Muscle of arm (tissue), 14 donors: ENCODE measurements around the gene ITGB5. TPM values are rescaled to one million over a fixed set of nuclear protein-coding genes. Genes with fewer than 3 reads are reported as not detected.
A peak's percentile ranks its signal among the peaks of the same experiment; 100 is the strongest.

Experiments
- DNase-seq: peaks from one replicate; pipeline ENCODE4 v3.0.0-alpha.2; 2013
- long read RNA-seq, 11 donors: transcript quantifications; one replicate each; lab custom pipeline, GENCODE V29; 2026
- polyA plus RNA-seq, 12 donors: library from polyadenylated mRNA; unstranded; fragments of 120-200 nt; gene quantifications; one replicate each; pipeline ENCODE4 v1.2.1, GENCODE V29; 2013; ENCODE audit not compliant: insufficient read length in 12 of 12

Gene ITGB5, protein sequence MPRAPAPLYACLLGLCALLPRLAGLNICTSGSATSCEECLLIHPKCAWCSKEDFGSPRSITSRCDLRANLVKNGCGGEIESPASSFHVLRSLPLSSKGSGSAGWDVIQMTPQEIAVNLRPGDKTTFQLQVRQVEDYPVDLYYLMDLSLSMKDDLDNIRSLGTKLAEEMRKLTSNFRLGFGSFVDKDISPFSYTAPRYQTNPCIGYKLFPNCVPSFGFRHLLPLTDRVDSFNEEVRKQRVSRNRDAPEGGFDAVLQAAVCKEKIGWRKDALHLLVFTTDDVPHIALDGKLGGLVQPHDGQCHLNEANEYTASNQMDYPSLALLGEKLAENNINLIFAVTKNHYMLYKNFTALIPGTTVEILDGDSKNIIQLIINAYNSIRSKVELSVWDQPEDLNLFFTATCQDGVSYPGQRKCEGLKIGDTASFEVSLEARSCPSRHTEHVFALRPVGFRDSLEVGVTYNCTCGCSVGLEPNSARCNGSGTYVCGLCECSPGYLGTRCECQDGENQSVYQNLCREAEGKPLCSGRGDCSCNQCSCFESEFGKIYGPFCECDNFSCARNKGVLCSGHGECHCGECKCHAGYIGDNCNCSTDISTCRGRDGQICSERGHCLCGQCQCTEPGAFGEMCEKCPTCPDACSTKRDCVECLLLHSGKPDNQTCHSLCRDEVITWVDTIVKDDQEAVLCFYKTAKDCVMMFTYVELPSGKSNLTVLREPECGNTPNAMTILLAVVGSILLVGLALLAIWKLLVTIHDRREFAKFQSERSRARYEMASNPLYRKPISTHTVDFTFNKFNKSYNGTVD
- 10 to 100 TPM in 11 of 12 donors, not detected in 1; 17.3 to 82.1 (median 25.5) TPM for polyA plus RNA-seq
- long read RNA-seq, donor 1, full-length matches to known transcripts, result 10 of 15 reads
- long read RNA-seq, donor 1, partial matches to known transcripts, result 5 of 15 reads
- long read RNA-seq, donor 1, other reads (novel, unspliced or antisense), result 0 of 15 reads
- long read RNA-seq, donor 2, full-length matches to known transcripts, result 2 of 2 reads
- long read RNA-seq, donor 2, partial matches to known transcripts, result 0 of 2 reads
- long read RNA-seq, donor 2, other reads (novel, unspliced or antisense), result 0 of 2 reads
- long read RNA-seq, donor 3, full-length matches to known transcripts, result 4 of 4 reads
- long read RNA-seq, donor 3, partial matches to known transcripts, result 0 of 4 reads
- long read RNA-seq, donor 3, other reads (novel, unspliced or antisense), result 0 of 4 reads
- long read RNA-seq, donor 4, result 0 reads
- long read RNA-seq, donor 5, full-length matches to known transcripts, result 2 of 2 reads
- long read RNA-seq, donor 5, partial matches to known transcripts, result 0 of 2 reads
- long read RNA-seq, donor 5, other reads (novel, unspliced or antisense), result 0 of 2 reads
- long read RNA-seq, donor 6, full-length matches to known transcripts, result 1 of 9 reads
- long read RNA-seq, donor 6, partial matches to known transcripts, result 8 of 9 reads
- long read RNA-seq, donor 6, other reads (novel, unspliced or antisense), result 0 of 9 reads
- long read RNA-seq, donor 7, full-length matches to known transcripts, result 1 of 1 reads
- long read RNA-seq, donor 7, partial matches to known transcripts, result 0 of 1 reads
- long read RNA-seq, donor 7, other reads (novel, unspliced or antisense), result 0 of 1 reads
- long read RNA-seq, donor 8, full-length matches to known transcripts, result 4 of 4 reads
- long read RNA-seq, donor 8, partial matches to known transcripts, result 0 of 4 reads
- long read RNA-seq, donor 8, other reads (novel, unspliced or antisense), result 0 of 4 reads
- long read RNA-seq, donor 9, full-length matches to known transcripts, result 1 of 1 reads
- long read RNA-seq, donor 9, partial matches to known transcripts, result 0 of 1 reads
- long read RNA-seq, donor 9, other reads (novel, unspliced or antisense), result 0 of 1 reads
- long read RNA-seq, donor 10, full-length matches to known transcripts, result 5 of 5 reads
- long read RNA-seq, donor 10, partial matches to known transcripts, result 0 of 5 reads
- long read RNA-seq, donor 10, other reads (novel, unspliced or antisense), result 0 of 5 reads
- long read RNA-seq, donor 11, full-length matches to known transcripts, result 1 of 14 reads
- long read RNA-seq, donor 11, partial matches to known transcripts, result 13 of 14 reads
- long read RNA-seq, donor 11, other reads (novel, unspliced or antisense), result 0 of 14 reads

DNA sequence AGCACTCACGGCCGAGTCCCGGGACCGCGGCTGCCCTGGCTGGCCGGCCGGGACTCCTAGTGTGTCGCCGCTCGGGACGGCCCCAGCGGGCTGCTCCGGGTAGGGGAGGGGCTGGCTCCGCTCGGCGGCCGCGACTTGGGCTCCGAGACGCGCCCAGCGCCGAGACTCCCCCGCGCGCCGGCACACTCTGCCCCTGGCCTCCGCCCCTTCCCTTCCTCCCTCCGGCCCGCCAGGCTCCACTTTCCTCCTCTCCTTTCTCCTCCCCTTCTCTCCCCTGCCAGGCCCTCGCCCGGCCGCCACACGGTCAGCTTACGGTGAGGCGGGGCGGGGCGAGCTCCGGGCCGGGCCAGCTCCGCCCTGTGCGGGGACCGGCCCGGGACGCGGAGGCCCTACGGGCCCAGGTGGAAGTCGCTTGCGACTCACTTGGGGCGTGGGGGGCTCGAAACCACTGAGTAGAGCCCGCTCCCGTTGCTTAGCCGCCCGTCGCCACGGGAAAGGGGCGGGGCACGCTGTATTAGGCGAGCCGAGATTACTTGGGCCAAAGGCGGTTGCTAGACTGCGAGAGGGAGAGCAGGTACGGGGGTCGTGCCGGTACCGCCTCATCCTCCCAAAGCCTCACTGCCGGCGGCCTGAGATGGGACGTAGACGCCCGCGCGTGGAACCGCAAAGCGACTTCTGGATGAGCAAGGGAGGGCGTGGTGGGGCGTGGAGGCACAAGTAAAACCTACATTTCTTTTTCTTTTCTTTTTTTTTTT is at the start of gene ITGB5:
TSS of gene ITGB5 (minus strand) at position 189 of the 755 bp plus-strand sequence. CDS start 365 bp downstream, outside the sequence.
- DNase-seq, result peak; percentile 53

DNA sequence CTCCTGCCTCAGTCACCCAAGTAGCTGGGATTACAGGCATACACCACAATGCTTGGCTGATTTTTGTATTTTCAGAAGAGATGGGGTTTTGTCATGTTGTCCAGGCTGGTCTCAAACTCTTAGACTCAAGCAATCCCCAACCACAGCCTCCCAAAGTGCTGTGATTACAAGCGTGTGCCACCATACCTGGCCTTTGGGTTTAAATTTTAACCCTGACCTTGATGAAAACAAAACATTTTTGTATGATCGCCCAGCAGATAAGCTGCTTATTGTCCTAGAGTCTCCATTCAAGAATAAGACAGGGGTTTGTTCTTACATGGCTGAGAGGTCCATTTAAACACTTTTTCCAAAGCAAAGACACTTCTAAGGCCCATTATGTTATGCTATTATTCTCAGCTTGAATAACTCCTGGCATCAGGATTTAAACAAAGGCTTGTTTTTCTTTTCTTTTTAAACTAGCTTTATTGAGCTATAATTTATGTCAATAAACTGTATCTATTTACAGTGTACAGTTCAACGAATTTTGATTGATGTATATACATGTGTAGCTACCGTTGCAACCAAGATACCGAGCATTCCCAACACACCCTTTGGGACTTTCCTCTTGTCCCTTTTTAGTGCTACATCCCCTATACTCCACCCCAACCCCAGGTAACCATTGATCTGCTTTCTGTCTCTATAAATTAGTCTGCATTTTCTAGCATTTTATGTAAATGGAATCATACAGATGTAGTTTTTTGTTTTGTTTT is 48.8 kb upstream of the ITGB5 start:
- no peak for DNase-seq

DNA sequence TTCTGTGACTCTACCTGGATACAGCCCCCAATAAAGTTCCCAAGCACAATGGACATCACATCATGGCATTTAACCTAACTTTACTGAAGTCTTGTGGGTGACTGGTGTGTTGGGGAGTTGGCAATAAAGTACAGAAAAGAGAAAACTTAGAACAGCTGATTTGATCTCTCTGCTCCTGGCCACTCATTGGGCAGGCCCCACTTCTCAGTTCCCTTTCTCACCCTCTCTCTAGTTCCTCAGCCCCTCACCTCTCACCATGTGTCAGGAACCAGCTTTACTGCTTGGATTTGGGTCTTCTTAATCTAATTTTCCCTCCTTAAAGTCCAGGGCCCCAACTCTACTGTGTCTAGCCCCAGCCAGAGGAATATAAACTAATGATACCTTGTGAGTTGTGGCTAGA is 48.1 kb upstream of the ITGB5 start:
- no peak for DNase-seq

DNA sequence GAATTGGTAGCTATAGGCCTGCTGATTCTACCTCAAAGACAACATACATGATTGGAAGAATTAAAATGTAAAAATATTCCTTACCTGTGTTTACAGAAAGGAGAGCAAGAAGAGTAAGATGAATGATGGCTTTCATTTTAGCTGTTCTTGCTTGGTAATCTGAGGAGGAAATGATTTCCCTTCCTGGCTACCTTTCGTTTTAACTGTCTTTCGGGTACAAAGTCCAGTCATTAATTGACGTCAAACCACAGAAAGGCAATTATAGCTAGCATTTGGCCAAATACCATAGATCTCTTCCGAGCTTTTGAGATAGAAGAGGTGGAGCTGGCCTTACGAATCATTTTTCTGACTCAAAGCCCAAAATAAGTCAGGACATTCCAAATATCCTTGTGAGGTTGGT is 47.4 kb upstream of the ITGB5 start, which contains the start of gene MUC13:
TSS of gene MUC13 (minus strand) at position 175 of the 400 bp plus-strand sequence. CDS start at position 136, 39 bp downstream.
- no peak for DNase-seq

DNA sequence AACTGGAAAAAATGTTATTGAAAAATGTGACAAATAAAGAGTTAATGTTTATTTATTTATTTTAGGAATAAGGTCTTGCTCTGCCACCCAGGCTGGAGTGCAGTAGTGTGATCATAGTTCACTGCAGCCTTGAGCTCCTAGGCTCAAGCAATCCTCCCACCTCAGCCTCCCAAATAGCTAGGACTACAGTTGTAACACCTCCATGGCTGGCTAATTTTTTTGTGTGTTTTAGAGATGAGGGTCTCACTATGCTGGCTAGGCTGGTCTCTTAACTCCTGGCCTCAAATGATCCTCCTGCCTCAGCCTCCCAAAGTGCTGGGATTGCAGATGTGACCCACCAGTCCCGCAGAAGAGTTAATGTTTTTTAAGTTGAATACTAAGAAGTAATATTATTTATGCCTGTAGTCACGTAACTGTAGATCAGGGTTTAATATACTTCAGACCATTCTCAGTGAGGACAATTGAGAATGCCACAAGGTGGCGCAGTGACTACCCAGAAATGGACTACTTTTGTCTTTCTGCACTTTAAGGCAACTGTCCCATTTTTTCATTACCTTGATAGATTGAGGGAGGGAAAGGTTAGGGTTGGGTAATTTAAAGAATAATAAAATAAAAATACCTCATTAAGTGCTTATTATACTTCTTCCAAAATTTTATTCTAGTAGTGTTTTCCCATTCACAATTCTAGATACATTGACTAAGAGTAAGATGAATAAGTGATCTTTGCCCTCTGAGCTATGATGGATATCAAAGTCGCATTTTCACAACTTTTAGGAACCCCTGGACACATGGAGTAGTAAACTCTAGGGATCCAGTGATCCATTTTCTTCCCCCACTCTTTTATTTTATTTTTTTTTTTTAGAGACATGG is 41.4 kb upstream of the ITGB5 start:
- peak; percentile 68 for DNase-seq

DNA sequence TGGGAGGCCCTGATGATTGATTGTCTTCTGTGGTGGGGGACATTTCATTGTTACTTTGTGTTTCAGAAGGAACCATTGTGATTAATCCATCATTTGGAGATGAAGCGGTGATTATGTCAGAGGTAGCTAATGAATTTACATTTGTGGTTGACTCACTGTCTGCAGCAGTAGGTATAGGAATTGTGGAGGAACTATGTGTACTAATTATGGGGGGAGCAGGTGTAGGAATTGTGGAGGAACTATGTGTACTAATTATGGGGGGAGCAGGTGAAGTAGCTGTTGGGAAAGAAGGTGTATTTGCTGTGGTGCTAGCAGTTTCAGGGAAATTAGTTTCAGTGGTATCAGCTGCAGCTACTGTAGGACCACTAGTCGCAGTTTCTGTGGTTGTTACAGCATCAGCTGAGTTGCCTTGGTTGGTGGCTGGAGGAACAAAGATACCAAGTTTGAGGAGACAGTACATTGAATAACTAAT is 40.4 kb upstream of the ITGB5 start:
- DNase-seq, result no peak

DNA sequence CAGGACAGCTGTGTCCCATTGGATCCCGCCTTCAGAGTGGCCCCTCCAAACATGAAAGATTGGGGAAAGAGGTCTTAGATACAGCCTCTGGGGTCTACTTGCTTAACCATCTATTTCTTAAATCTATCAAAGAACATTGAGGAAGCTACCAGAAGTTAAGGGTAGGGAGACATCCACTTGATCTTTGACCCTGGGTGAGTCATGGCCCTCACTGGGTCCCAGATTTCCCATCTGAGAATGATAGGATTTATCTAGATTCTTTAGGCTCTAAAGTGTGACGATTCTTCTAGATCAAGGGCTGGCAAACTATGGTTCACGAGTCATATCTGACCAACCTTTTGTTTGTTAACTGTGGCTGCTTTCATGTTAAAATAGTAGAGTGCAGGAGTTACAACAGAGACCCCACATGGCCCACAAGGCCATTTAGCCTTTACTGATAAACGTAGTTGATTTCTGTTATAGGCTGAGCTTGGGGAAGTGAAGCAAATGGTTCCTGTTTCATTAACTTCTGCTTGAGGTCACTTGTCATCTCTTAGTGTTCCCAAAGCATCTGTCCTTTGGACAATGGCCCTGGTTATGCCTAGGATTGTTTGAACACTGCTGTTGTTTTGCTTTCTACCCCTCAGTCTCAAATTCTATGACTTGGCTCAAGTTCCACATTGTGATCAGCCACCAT is 39.4 kb upstream of the ITGB5 start:
- DNase-seq, result no peak

DNA sequence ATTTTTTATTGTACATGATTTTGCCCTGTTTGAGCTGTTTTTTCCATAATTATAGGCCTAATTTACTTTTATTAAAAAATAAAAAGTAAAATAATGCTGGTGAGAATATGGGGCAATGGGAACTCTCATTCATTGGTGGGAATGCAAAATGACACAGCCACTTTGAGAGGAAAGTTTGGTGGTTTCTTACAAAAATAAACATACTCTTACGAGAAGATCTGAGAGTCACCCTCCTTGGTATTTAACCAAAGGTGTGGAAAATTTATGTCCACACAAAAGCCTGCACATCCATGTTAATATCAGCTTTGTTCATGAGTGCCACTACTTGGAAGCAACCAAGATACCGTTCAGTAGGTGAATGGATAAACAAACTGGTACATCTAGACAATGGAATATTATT is 37.6 kb upstream of the ITGB5 start:
- DNase-seq, result no peak

DNA sequence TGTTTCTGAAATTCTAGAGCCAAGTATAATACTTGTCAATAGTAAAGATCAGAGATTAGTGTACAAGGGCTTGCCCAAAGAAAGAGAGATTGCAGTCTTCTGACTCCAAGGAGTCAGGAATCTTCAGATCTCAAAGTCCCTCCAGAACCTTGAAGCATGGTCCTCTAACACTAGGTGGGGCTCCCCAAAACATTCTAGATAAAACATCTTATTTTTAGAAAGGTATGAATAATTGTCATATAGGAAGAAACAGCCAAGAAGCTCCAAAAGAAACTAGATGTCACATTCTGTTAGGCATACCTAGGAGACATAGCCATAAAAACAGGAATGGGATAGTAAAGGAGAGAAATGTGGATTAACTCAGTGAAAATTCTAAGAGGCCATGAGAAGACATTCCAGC is 36.7 kb upstream of the ITGB5 start:
- no peak for DNase-seq

DNA sequence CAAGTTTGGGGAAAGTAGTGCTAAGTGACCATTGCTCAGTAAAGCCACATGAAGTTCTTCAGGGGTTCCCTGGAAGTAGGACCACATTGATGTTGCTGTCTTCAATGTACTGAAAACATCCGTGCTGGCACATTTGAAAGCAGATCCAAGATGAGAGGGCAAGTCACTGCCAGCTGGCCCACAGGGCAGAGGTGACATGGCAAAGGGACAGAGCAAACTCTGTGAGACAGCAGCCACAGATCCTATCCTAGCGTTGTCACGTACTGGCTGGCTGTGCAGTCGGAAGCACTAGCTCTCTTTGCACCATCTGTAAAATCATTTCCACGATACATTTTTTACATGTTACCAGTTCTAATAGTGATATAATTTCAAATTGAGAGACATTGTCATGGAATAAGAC is 33.6 kb upstream of the ITGB5 start:
- no peak for DNase-seq

DNA sequence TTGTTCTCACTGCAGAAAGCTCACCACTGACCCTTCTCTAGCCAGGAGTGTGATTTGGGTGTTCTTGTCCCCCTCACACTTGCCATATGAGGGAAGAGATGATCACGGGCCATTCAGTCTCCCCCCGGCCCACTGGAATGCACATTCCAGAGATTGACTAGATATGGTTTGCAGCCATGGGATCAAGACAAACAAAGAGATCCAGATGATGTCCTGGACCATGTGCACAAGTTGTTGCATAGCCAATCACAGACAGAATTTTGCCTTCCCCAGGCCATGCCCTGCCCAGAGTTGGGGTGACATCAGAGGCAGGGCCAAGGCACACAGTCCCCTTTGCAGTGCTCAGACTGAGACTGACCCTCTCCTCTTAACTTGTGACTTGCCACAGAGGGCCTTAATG is 32.6 kb upstream of the ITGB5 start:
- no peak for DNase-seq

DNA sequence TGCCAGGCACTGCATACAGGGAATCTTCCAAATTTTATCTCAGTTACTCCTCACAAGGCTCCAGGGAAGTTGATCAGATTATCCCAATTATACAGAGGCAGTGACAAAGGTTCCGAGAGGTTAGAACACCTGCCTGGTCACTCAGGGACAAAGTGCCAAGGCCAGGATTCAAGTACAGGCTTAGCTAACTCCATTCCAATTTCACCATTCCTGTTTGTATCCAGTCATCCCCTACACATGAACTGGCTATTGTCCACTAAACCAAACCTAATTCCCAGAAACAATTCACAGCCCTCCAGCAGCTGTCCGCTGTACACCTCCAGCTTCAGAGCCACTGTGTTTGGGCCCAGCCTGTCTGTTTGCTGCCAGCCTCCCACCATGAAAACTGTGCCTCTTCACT is 31.4 kb upstream of the ITGB5 start:
- DNase-seq, result no peak

DNA sequence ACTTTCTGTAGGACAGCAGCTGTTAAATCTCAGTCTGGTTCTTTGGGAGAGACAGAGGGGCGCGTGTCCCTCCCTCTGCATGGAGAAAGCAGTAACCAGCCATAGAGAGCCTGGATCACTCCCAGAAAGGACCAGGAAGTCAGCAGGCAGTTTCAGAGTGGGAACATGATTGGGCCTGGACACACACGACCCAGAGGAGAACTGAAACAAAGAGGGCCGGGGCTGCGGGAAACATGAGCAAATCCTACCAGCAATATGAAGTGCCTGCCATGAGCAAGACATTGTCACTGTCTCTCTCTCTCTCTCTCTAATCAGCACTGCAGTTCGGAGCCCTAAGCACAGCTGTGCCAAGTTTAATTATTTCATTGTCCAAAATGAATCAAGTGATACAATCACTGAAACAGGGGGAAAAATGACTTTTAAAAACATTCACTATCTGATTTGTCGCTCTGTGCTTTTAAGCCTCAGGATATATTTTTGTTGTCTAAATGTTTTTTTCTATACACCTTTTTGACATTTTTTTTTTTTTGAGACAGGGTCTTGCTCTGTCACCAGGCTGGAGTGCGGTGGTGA is 29.8 kb upstream of the ITGB5 start:
- DNase-seq, result no peak

DNA sequence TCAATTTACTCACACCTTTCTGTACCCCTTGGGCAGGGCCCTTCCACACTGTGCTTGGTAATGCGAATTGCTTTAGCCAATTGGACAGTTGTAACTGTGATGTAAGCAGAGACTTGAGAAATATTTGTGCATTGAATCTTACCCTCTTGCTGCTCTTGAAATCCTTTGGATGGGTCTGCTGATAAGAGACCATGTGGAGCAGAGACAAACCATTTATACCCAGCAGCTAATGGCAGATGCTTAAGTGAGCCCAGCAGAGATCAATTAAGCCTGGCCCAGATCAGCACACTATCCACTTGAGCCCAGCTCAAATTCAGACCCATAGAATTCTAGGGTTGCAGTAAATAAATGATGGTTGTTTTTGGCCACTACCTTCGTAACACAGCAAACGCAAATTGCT is 28.1 kb upstream of the ITGB5 start:
- no peak for DNase-seq

DNA sequence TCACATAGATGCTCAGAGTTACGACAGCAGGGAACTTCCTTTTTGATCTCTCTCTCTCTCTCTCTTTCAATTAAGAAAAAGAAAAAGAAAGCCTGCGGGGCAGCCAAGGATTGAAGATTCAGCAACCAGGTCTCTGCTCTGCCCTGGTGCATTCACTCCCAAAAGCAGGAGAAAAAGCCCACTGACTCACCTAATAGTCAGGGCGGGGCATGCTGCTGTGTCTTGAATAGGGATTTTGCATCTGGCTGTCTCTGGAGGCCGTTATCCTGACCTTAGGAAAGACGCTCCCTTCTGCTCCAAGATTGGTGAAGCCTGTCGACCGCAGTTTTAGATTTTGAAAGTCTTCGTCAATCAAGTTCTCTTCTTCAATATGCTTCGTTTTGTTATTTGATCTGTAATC is 20.8 kb upstream of the ITGB5 start:
- DNase-seq, result no peak

DNA sequence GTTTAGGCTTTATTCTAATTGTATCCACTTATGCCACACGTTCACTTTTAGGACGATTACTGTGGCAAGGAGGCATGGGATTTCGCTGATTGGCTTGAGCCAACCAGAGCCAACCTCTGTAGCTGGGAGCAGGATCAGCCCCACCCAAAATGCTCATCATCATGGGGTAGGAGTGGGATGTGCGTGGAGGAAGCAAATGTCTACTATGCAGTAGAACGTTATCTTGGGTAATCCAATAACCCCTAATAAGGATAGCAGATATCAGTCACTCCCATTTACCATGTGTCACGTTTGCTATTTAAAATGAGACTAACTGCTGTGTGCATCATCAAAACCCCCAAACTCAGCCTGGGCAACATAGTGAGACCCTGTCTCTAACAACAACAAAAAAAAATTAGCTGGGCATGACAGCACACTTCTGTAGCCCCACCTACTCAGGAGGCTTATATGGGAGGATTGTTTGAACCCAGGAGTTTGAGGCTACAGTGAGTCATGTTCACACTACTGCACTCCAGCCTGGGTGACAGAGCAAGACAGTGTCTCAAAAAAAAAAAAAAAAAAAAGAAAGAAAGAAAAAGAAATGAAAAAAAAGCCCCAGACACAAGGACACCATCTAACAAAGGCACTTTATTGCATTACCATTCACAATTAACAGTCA is 17.8 kb upstream of the ITGB5 start:
- no peak for DNase-seq
